ENCODE measurements around the gene RTP2.

Gene RTP2

DNA sequence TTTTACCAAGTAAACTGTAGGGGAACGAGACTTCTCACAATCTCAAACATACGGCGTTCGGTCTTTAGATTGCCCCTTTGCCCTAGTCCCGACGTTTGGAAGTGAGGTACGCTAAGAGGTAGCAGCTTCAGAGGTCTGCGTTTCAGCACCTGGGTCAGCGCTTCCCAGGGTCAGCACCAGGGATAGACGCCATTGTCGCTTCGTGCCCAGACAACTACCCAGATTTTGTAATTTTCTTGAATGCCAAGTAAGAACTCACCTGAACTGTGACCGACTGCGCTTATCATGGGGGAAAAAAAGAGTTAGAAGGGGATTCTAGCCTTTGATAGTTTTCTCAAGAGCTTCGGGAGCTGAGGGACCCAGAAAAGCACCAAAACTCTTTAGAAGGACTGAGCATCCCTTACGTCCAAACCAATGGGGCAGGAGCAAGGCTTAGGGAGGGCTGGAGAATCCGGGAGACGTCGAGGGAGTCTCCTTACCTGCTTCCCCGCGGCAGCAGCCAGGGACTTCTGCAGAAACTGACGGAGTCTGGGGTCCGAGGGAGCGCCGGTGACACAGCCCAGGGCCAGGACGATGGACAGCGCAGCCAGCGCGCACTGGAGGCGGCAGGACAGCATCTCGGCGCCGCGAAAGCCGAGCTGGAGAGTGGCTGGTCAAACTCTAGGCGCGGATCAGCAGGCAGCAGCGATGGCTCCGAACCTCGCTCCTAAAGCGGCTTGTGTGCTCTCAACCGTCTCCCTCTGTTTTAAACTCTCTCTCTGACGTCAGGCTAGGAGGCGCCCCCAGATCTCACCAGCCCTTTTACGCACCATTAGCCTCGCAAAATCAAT is 32.5 kb downstream of the RTP2 start, which contains the start of gene SST:
TSS of gene SST (minus strand) at position 720 of the 830 bp plus-strand sequence. CDS start at position 617, 103 bp downstream.
- DNase-seq (ENCODE audit: low read depth in 3 of 3), result no peak

- no peak for DNase-seq (ENCODE audit: low read depth in 3 of 3)
Observed at GRCh38 chr3:187667526-187667925, 34.8 kb downstream of the RTP2 start.

GRCh38 chr3:187665764-187666402 is 36.5 kb downstream of the RTP2 start:
- no peak for DNase-seq (ENCODE audit: low read depth in 3 of 3)

DNA sequence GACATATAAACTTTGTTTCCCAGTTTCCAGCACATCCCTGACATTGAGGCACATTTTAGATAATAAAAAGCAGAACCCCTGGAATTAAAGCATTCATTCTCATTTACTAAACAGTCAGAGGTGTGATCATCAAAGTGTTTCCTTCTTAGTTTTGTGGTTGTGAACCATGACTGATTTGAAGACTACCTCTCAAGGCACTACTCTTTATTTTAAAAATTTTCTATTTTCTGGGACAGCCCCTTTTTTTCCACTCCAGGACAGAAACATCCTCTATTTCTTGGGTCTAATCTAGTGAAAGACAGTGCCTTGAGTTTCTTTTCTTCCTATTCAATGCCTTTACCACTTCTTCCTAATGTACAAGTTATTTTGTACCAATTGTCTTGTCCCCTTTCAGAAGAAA is 37.3 kb downstream of the RTP2 start:
- DNase-seq (ENCODE audit: low read depth in 3 of 3), result no peak

- no peak for DNase-seq (ENCODE audit: low read depth in 3 of 3)
Observed at GRCh38 chr3:187662848-187663409, 39.4 kb downstream of the RTP2 start.

GRCh38 chr3:187661267-187661666 is 41.1 kb downstream of the RTP2 start:
- DNase-seq (ENCODE audit: low read depth in 3 of 3), result no peak

- DNase-seq (ENCODE audit: low read depth in 3 of 3), result no peak
Observed at GRCh38 chr3:187651282-187651681, 51.1 kb downstream of the RTP2 start.
